ENCODE results near the gene USP6NL. TPM values are rescaled to one million over a fixed set of nuclear protein-coding genes. Genes with fewer than 3 reads are reported as not detected.
A peak's percentile ranks its signal among the peaks of the same experiment; 100 is the strongest.

Gene USP6NL
- total and polyA plus RNA-seq, 2 donors = 8.1 to 12.3 TPM

- H3K27me3 ChIP-seq (ENCODE audit: control insufficient read depth in 2 of 2, insufficient read depth in 1 of 2, low read length in 1 of 2) = no peaks in the 10 kb centered on the region
- H3K4me3 ChIP-seq (ENCODE audit: low read length in 2 of 2) = no peak overlapping the region
- H3K27ac ChIP-seq (ENCODE audit: low read depth in 1 of 2, low read length in 1 of 2) = no peak overlapping the region
- H3K36me3 ChIP-seq (ENCODE audit: control insufficient read depth in 2 of 2, insufficient read depth in 2 of 2, low read length in 1 of 2) = peaks cover 0 to 5% of the 10 kb centered on the region in 2 donors
- H3K4me1 ChIP-seq (ENCODE audit: control insufficient read depth in 2 of 2, insufficient read depth in 2 of 2, low read length in 2 of 2) = peaks cover 0 to 2% of the 10 kb centered on the region in 2 donors
- no peak for DNase-seq (ENCODE audit: low read depth in 6 of 9, low spot score in 9 of 9)
- peaks cover 1 to 4% of the 10 kb centered on the region in 2 donors for H3K9me3 ChIP-seq (ENCODE audit: control insufficient read depth in 2 of 2, insufficient read depth in 1 of 2, low read length in 1 of 2)
- 72% methylated on average over 3 of the region's 3 CpGs for WGBS
Measured at GRCh38 chr10:11588873-11589574, 22.4 kb downstream of the USP6NL start.

- no peak overlapping the region for H3K4me3 ChIP-seq (ENCODE audit: low read length in 2 of 2)
- DNase-seq (ENCODE audit: low read depth in 6 of 9, low spot score in 9 of 9) = no peak
- peaks cover 0 to 5% of the 10 kb centered on the region in 2 donors for H3K36me3 ChIP-seq (ENCODE audit: control insufficient read depth in 2 of 2, insufficient read depth in 2 of 2, low read length in 1 of 2)
- WGBS = 84% methylated on average over 4 of the region's 4 CpGs
- H3K9me3 ChIP-seq (ENCODE audit: control insufficient read depth in 2 of 2, insufficient read depth in 1 of 2, low read length in 1 of 2) = peaks cover 1 to 7% of the 10 kb centered on the region in 2 donors
- H3K27ac ChIP-seq (ENCODE audit: low read depth in 1 of 2, low read length in 1 of 2) = no peak overlapping the region
- H3K27me3 ChIP-seq (ENCODE audit: control insufficient read depth in 2 of 2, insufficient read depth in 1 of 2, low read length in 1 of 2) = no peaks in the 10 kb centered on the region
- peaks cover 0 to 2% of the 10 kb centered on the region in 2 donors for H3K4me1 ChIP-seq (ENCODE audit: control insufficient read depth in 2 of 2, insufficient read depth in 2 of 2, low read length in 2 of 2)
Measured at GRCh38 chr10:11587722-11588259, 23.7 kb downstream of the USP6NL start.

- no peaks in the 10 kb centered on the region for H3K27me3 ChIP-seq (ENCODE audit: control insufficient read depth in 2 of 2, insufficient read depth in 1 of 2, low read length in 1 of 2)
- peaks cover 1 to 7% of the 10 kb centered on the region in 2 donors for H3K9me3 ChIP-seq (ENCODE audit: control insufficient read depth in 2 of 2, insufficient read depth in 1 of 2, low read length in 1 of 2)
- no peak overlapping the region for H3K27ac ChIP-seq (ENCODE audit: low read depth in 1 of 2, low read length in 1 of 2)
- peaks cover 0 to 2% of the 10 kb centered on the region in 2 donors for H3K4me1 ChIP-seq (ENCODE audit: control insufficient read depth in 2 of 2, insufficient read depth in 2 of 2, low read length in 2 of 2)
- no peak for DNase-seq (ENCODE audit: low read depth in 6 of 9, low spot score in 9 of 9)
- H3K36me3 ChIP-seq (ENCODE audit: control insufficient read depth in 2 of 2, insufficient read depth in 2 of 2, low read length in 1 of 2) = peaks cover 0 to 5% of the 10 kb centered on the region in 2 donors
- H3K4me3 ChIP-seq (ENCODE audit: low read length in 2 of 2) = no peak overlapping the region
Measured at GRCh38 chr10:11586170-11586569, 25.3 kb downstream of the USP6NL start.

- Histone ChIP-seq H3K4me1 (ENCODE audit: control insufficient read depth in 2 of 2, insufficient read depth in 2 of 2, low read length in 2 of 2) (no peaks in the 10 kb centered on the region), H3K36me3 (ENCODE audit: control insufficient read depth in 2 of 2, insufficient read depth in 2 of 2, low read length in 1 of 2) (peaks cover 0 to 5% of the 10 kb centered on the region in 2 donors)
- DNase-seq (ENCODE audit: low read depth in 6 of 9, low spot score in 9 of 9) = no peak
Measured at GRCh38 chr10:11581213-11581612, 30.2 kb downstream of the USP6NL start.

GRCh38 chr10:11579885-11580284 is 31.6 kb downstream of the USP6NL start:
- H3K27ac ChIP-seq (ENCODE audit: low read depth in 1 of 2, low read length in 1 of 2) = no peak overlapping the region
- no peaks in the 10 kb centered on the region for H3K27me3 ChIP-seq (ENCODE audit: control insufficient read depth in 2 of 2, insufficient read depth in 1 of 2, low read length in 1 of 2)
- H3K9me3 ChIP-seq (ENCODE audit: control insufficient read depth in 2 of 2, insufficient read depth in 1 of 2, low read length in 1 of 2) = peaks cover 0 to 7% of the 10 kb centered on the region in 2 donors
- no peaks in the 10 kb centered on the region for H3K36me3 ChIP-seq (ENCODE audit: control insufficient read depth in 2 of 2, insufficient read depth in 2 of 2, low read length in 1 of 2)
- H3K4me1 ChIP-seq (ENCODE audit: control insufficient read depth in 2 of 2, insufficient read depth in 2 of 2, low read length in 2 of 2) = no peaks in the 10 kb centered on the region
- 92% methylated on average over 6 of the region's 6 CpGs for WGBS
- DNase-seq (ENCODE audit: low read depth in 6 of 9, low spot score in 9 of 9) = no peak
- no peak overlapping the region for H3K4me3 ChIP-seq (ENCODE audit: low read length in 2 of 2)

More at GRCh38 chr10:11581213-11581612, 30.2 kb downstream of the USP6NL start:
- Histone ChIP-seq H3K9me3 (ENCODE audit: control insufficient read depth in 2 of 2, insufficient read depth in 1 of 2, low read length in 1 of 2) (peaks cover 1 to 7% of the 10 kb centered on the region in 2 donors), H3K27me3 (ENCODE audit: control insufficient read depth in 2 of 2, insufficient read depth in 1 of 2, low read length in 1 of 2) (no peaks in the 10 kb centered on the region), H3K4me3 (ENCODE audit: low read length in 2 of 2) (no peak overlapping the region), H3K27ac (ENCODE audit: low read depth in 1 of 2, low read length in 1 of 2) (no peak overlapping the region)
- WGBS = 37% methylated on average over 2 of the region's 2 CpGs

GRCh38 chr10:11578802-11579255 is 32.6 kb downstream of the USP6NL start:
- no peaks in the 10 kb centered on the region for H3K27me3 ChIP-seq (ENCODE audit: control insufficient read depth in 2 of 2, insufficient read depth in 1 of 2, low read length in 1 of 2)
- peaks cover 0 to 3% of the 10 kb centered on the region in 2 donors for H3K9me3 ChIP-seq (ENCODE audit: control insufficient read depth in 2 of 2, insufficient read depth in 1 of 2, low read length in 1 of 2)
- no peak overlapping the region for H3K4me3 ChIP-seq (ENCODE audit: low read length in 2 of 2)
- H3K4me1 ChIP-seq (ENCODE audit: control insufficient read depth in 2 of 2, insufficient read depth in 2 of 2, low read length in 2 of 2) = no peaks in the 10 kb centered on the region
- DNase-seq (ENCODE audit: low read depth in 6 of 9, low spot score in 9 of 9) = peak in 1 of 9 donors; percentile 19
- H3K27ac ChIP-seq (ENCODE audit: low read depth in 1 of 2, low read length in 1 of 2) = no peak overlapping the region
- WGBS = 82% methylated on average over 2 of the region's 2 CpGs
- H3K36me3 ChIP-seq (ENCODE audit: control insufficient read depth in 2 of 2, insufficient read depth in 2 of 2, low read length in 1 of 2) = no peaks in the 10 kb centered on the region

- no peaks in the 10 kb centered on the region for H3K36me3 ChIP-seq (ENCODE audit: control insufficient read depth in 2 of 2, insufficient read depth in 2 of 2, low read length in 1 of 2)
- 98% methylated on average over 6 of the region's 6 CpGs for WGBS
- H3K4me3 ChIP-seq (ENCODE audit: low read length in 2 of 2) = no peak overlapping the region
- H3K27ac ChIP-seq (ENCODE audit: low read depth in 1 of 2, low read length in 1 of 2) = no peak overlapping the region
- H3K9me3 ChIP-seq (ENCODE audit: control insufficient read depth in 2 of 2, insufficient read depth in 1 of 2, low read length in 1 of 2) = no peaks in the 10 kb centered on the region
- no peak for DNase-seq (ENCODE audit: low read depth in 6 of 9, low spot score in 9 of 9)
- H3K4me1 ChIP-seq (ENCODE audit: control insufficient read depth in 2 of 2, insufficient read depth in 2 of 2, low read length in 2 of 2) = no peaks in the 10 kb centered on the region
- no peaks in the 10 kb centered on the region for H3K27me3 ChIP-seq (ENCODE audit: control insufficient read depth in 2 of 2, insufficient read depth in 1 of 2, low read length in 1 of 2)
Measured at GRCh38 chr10:11576092-11576809, 35.2 kb downstream of the USP6NL start.

GRCh38 chr10:11573497-11573896 is 38.0 kb downstream of the USP6NL start:
- Histone ChIP-seq H3K4me3 (ENCODE audit: low read length in 2 of 2) (no peak overlapping the region), H3K9me3 (ENCODE audit: control insufficient read depth in 2 of 2, insufficient read depth in 1 of 2, low read length in 1 of 2) (no peaks in the 10 kb centered on the region), H3K27me3 (ENCODE audit: control insufficient read depth in 2 of 2, insufficient read depth in 1 of 2, low read length in 1 of 2) (no peaks in the 10 kb centered on the region), H3K27ac (ENCODE audit: low read depth in 1 of 2, low read length in 1 of 2) (no peak overlapping the region), H3K4me1 (ENCODE audit: control insufficient read depth in 2 of 2, insufficient read depth in 2 of 2, low read length in 2 of 2) (no peaks in the 10 kb centered on the region), H3K36me3 (ENCODE audit: control insufficient read depth in 2 of 2, insufficient read depth in 2 of 2, low read length in 1 of 2) (no peaks in the 10 kb centered on the region)
- DNase-seq (ENCODE audit: low read depth in 6 of 9, low spot score in 9 of 9) = peak in 1 of 9 donors; percentile 45
- WGBS = 20% methylated on average over 3 of the region's 3 CpGs

- no peak for DNase-seq (ENCODE audit: low read depth in 6 of 9, low spot score in 9 of 9)
- no peaks in the 10 kb centered on the region for H3K4me1 ChIP-seq (ENCODE audit: control insufficient read depth in 2 of 2, insufficient read depth in 2 of 2, low read length in 2 of 2)
- H3K27ac ChIP-seq (ENCODE audit: low read depth in 1 of 2, low read length in 1 of 2) = no peak overlapping the region
- no peaks in the 10 kb centered on the region for H3K9me3 ChIP-seq (ENCODE audit: control insufficient read depth in 2 of 2, insufficient read depth in 1 of 2, low read length in 1 of 2)
- 97% methylated on average over 5 of the region's 5 CpGs for WGBS
- H3K36me3 ChIP-seq (ENCODE audit: control insufficient read depth in 2 of 2, insufficient read depth in 2 of 2, low read length in 1 of 2) = no peaks in the 10 kb centered on the region
- no peak overlapping the region for H3K4me3 ChIP-seq (ENCODE audit: low read length in 2 of 2)
- H3K27me3 ChIP-seq (ENCODE audit: control insufficient read depth in 2 of 2, insufficient read depth in 1 of 2, low read length in 1 of 2) = no peaks in the 10 kb centered on the region
Measured at GRCh38 chr10:11570751-11571150, 40.7 kb downstream of the USP6NL start.

Data from thymus (tissue), 11 donors.